Measurements from ENCODE around the gene HTT. TPM values are rescaled to one million over a fixed set of nuclear protein-coding genes. Genes with fewer than 3 reads are reported as not detected.

Gene HTT
- total and polyA plus RNA-seq, 2 of the 8 experiments (the other 6 are each of a cell fraction or from before 2014, with no cell fraction given): 24.0 to 71.0 TPM

- TF ChIP-seq CHD7 (IDR thresholded peaks at IDR 0.05; ENCODE audit: insufficient replicate concordance, low read length): no peak
Measured at GRCh38 chr4:3207531-3208037, 133.1 kb downstream of the HTT start (continued).
